Mammary epithelial cell (primary cell): ENCODE data around the gene DNAJB14.

Experiments used
- CTCF ChIP-seq, 2 donors: IDR thresholded peaks in 1 of 2; conservative IDR thresholded peaks in 1 of 2; 2 replicates each; pipeline ENCODE4 v1.5.1; 2011 to 2012; ENCODE audit warnings: inconsistent platforms in 2 of 2, low read length in 2 of 2, mild to moderate bottlenecking in 2 of 2, control low read depth in 1 of 2, low read depth in 1 of 2; ENCODE audit not compliant: insufficient read depth in 1 of 2; ENCODE audit errors: extremely low read depth in 1 of 2
- EZH2 ChIP-seq: IDR thresholded peaks from 2 replicates; pipeline ENCODE4 v1.6.1; 2012; ENCODE audit warnings: low read length, inconsistent platforms, borderline replicate concordance

GRCh38 chr4:99979872-99980271, 33.5 kb upstream of the DNAJB14 start:
- TF ChIP-seq CTCF (conservative IDR thresholded peaks at IDR 0.05 in 1 of 2, IDR thresholded peaks at IDR 0.05 in 1 of 2; ENCODE audit: extremely low read depth in 1 of 2, insufficient read depth in 1 of 2, low read depth in 1 of 2, low read length in 2 of 2) = no peak
- TF ChIP-seq EZH2 = no peak
